PC-9 (cell line): ENCODE data around the gene IKBKG.

ENCODE experiments used
- CTCF ChIP-seq: fragments of 200-600 bp; sonication (generic); conservative IDR thresholded peaks from 2 replicates; pipeline ENCODE4 v1.6.1; 2017; ENCODE audit warnings: mixed run types, antibody characterized with exemption, mild to moderate bottlenecking, moderate library complexity
- EZH2 ChIP-seq: fragments of 200-600 bp; sonication (generic); IDR thresholded peaks from 2 replicates; pipeline ENCODE4 v1.8.0; 2017; ENCODE audit warnings: antibody characterized with exemption, low read depth

- TF ChIP-seq CTCF (no peak), EZH2 (no peak)
These were observed 35.7 kb upstream of the IKBKG start for GRCh38 chrX:154511761-154512160.
